Neuronal stem cell (in vitro differentiated cells): ENCODE measurements around the gene PHF21A.
A peak's percentile ranks its signal among the peaks of the same experiment; 100 is the strongest.
"Not testable (repeated sequence)": the region's sequence is repeated elsewhere in the genome, so short reads cannot be mapped to it uniquely, and the experiment has no call there.

Experiments used
- DNase-seq: peaks from one replicate; pipeline ENCODE4 v3.0.0-alpha.2; 2013; ENCODE audit warnings: low spot score
- H2AFZ ChIP-seq: one replicate; pipeline ENCODE4 v1.6.1; 2013; ENCODE audit warnings: mild to moderate bottlenecking, low read length, inconsistent platforms
- H2AK5ac ChIP-seq: 2 replicates; pipeline ENCODE4 v1.6.1; 2013; ENCODE audit warnings: low read depth, mild to moderate bottlenecking, inconsistent platforms, low read length, moderate library complexity, mixed read lengths
- H2BK120ac ChIP-seq: 2 replicates; pipeline ENCODE4 v1.6.1; 2013; ENCODE audit warnings: low read depth, mild to moderate bottlenecking, inconsistent platforms, low read length, moderate library complexity, mixed read lengths
- H2BK12ac ChIP-seq: one replicate; pipeline ENCODE4 v1.6.1; 2013; ENCODE audit warnings: low read length, inconsistent platforms
- H2BK15ac ChIP-seq: 2 replicates; pipeline ENCODE4 v1.6.1; 2013; ENCODE audit warnings: mild to moderate bottlenecking, low read length, inconsistent platforms, mixed read lengths
- H2BK5ac ChIP-seq: one replicate; pipeline ENCODE4 v1.6.1; 2013; ENCODE audit warnings: inconsistent platforms, mild to moderate bottlenecking, low read length, moderate library complexity
- H3K14ac ChIP-seq: one replicate; pipeline ENCODE4 v1.6.1; 2013; ENCODE audit warnings: low read length, inconsistent platforms
- H3K18ac ChIP-seq: 2 replicates; pipeline ENCODE4 v1.6.1; 2013; ENCODE audit warnings: low read length, inconsistent platforms
- H3K23ac ChIP-seq: 2 replicates; pipeline ENCODE4 v1.6.1; 2013; ENCODE audit warnings: low read depth, mild to moderate bottlenecking, mixed read lengths, low read length, inconsistent platforms; ENCODE audit not compliant: poor library complexity
- H3K27ac ChIP-seq: replicated peaks from 3 replicates; pipeline ENCODE4 v1.5.1; 2013; ENCODE audit warnings: low read length, inconsistent platforms
- H3K27me3 ChIP-seq, 3 experiments: 2 replicates each; pipeline ENCODE4 v1.6.1; 2013; ENCODE audit warnings: low read length in 3 of 3, mild to moderate bottlenecking in 2 of 3, inconsistent platforms in 1 of 3, low read depth in 1 of 3, mixed read lengths in 1 of 3, moderate library complexity in 1 of 3; ENCODE audit not compliant: control insufficient read depth in 3 of 3, insufficient read depth in 3 of 3
- H3K36me3 ChIP-seq, 2 donors: replicated peaks in 1 of 2; 2 replicates each; pipeline ENCODE4 v1.6.1; 2013; ENCODE audit warnings: low read length in 2 of 2; ENCODE audit not compliant: control insufficient read depth in 2 of 2, insufficient read depth in 2 of 2
- H3K4ac ChIP-seq: 2 replicates; pipeline ENCODE4 v1.6.1; 2013; ENCODE audit warnings: inconsistent platforms, mild to moderate bottlenecking, low read length, moderate library complexity
- H3K4me1 ChIP-seq, 2 donors: 1 replicate in 1 of 2; 2 replicates in 1 of 2; pipeline ENCODE4 v1.6.1; 2013; ENCODE audit warnings: low read length in 2 of 2, low read depth in 1 of 2; ENCODE audit not compliant: control insufficient read depth in 2 of 2, insufficient read depth in 1 of 2
- H3K4me2 ChIP-seq: one replicate; pipeline ENCODE4 v1.6.1; 2013; ENCODE audit warnings: mild to moderate bottlenecking, low read length, inconsistent platforms; ENCODE audit not compliant: insufficient read depth, poor library complexity, severe bottlenecking
- H3K4me3 ChIP-seq, 2 donors: 2 replicates each; pipeline ENCODE4 v1.5.1; 2013; ENCODE audit warnings: low read length in 2 of 2, mild to moderate bottlenecking in 2 of 2, inconsistent platforms in 1 of 2, moderate library complexity in 1 of 2
- H3K79me1 ChIP-seq: one replicate; pipeline ENCODE4 v1.6.1; 2013; ENCODE audit warnings: low read depth, mild to moderate bottlenecking, inconsistent platforms, low read length, moderate library complexity
- H3K9ac ChIP-seq: one replicate; pipeline ENCODE4 v1.6.1; 2013; ENCODE audit warnings: mild to moderate bottlenecking, low read depth, low read length, inconsistent platforms; ENCODE audit not compliant: poor library complexity
- H3K9me3 ChIP-seq, 2 donors: replicated peaks in 1 of 2; 2 replicates each; pipeline versions ENCODE3 to v1.6.1; 2013; ENCODE audit warnings: low read length in 2 of 2, mild to moderate bottlenecking in 2 of 2, inconsistent platforms in 1 of 2, low read depth in 1 of 2, mixed read lengths in 1 of 2, moderate library complexity in 1 of 2; ENCODE audit not compliant: control insufficient read depth in 2 of 2, insufficient read depth in 1 of 2
- H4K8ac ChIP-seq: one replicate; pipeline ENCODE4 v1.6.1; 2013; ENCODE audit warnings: low read depth, mild to moderate bottlenecking, inconsistent platforms, low read length, moderate library complexity
- H4K91ac ChIP-seq: one replicate; pipeline ENCODE4 v1.6.1; 2013; ENCODE audit warnings: low read length, low read depth, mild to moderate bottlenecking, inconsistent platforms; ENCODE audit not compliant: poor library complexity
- WGBS, 2 donors: extraction: QIAGEN DNeasy Blood & Tissue Kit; methylation state at CpG; one replicate each; pipeline ENCODE4 v1.1.7; 2013; ENCODE audit warnings: missing lambda C conversion rate in 2 of 2, mixed read lengths in 1 of 2; ENCODE audit not compliant: insufficient read length in 2 of 2, insufficient replicate concordance in 1 of 2; ENCODE audit errors: extremely low coverage in 2 of 2; 5-methylcytosine and 5-hydroxymethylcytosine counted together

The PHF21A gene

DNA sequence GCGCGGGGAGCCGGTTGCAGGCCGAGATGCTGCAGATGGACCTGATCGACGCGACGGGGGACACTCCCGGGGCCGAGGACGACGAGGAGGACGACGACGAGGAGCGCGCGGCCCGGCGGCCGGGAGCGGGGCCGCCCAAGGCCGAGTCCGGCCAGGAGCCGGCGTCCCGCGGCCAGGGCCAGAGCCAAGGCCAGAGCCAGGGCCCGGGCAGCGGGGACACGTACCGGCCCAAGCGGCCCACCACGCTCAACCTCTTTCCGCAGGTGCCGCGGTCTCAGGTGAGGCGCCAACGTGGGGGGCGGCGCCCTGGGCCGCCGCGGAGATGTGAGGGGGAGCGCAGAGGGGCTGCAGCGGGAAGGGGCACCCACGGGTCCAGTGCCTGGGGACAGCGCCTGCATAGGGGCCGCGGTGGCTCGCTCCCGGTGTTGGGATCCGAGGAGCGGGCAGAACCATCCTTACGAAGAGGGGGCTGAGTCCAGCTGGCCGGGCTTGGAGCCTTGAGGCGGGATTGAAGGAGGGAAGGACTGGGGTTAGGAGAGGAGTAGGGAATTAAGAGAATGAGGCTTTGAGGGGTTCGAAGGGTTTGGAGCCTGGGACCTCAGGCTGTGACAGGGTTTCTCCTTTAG lies 221.0 kb downstream of the PHF21A start:
- H3K18ac ChIP-seq: peak overlapping the region; percentile 86
- not testable (repeated sequence) for H2BK15ac ChIP-seq, DNase-seq, H3K9me3 ChIP-seq, H2BK120ac ChIP-seq, H3K79me1 ChIP-seq, H4K91ac ChIP-seq, H3K27ac ChIP-seq, H4K8ac ChIP-seq, H3K27me3 ChIP-seq, H3K4ac ChIP-seq, H2BK5ac ChIP-seq
- peak overlapping the region; percentile 87 for H3K4me2 ChIP-seq
- H3K23ac ChIP-seq: peak overlapping the region; percentile 57
- H3K9ac ChIP-seq: peak overlapping the region; percentile 85
- peak overlapping the region; percentile 79 to 84 for H3K4me3 ChIP-seq
- peak overlapping the region; percentile 46 for H2BK12ac ChIP-seq
- H2AK5ac ChIP-seq: peak overlapping the region; percentile 14
- peak overlapping the region; percentile 86 for H3K14ac ChIP-seq
- no CpG with 5 or more reads among the region's 59 CpGs for WGBS, 2 donors
- H3K36me3 ChIP-seq: peaks cover 15 to 31% of the 10 kb centered on the region in 2 donors
- peak overlapping the region; percentile 93 for H2AFZ ChIP-seq
- peaks cover 29 to 43% of the 10 kb centered on the region in 2 donors for H3K4me1 ChIP-seq

DNA sequence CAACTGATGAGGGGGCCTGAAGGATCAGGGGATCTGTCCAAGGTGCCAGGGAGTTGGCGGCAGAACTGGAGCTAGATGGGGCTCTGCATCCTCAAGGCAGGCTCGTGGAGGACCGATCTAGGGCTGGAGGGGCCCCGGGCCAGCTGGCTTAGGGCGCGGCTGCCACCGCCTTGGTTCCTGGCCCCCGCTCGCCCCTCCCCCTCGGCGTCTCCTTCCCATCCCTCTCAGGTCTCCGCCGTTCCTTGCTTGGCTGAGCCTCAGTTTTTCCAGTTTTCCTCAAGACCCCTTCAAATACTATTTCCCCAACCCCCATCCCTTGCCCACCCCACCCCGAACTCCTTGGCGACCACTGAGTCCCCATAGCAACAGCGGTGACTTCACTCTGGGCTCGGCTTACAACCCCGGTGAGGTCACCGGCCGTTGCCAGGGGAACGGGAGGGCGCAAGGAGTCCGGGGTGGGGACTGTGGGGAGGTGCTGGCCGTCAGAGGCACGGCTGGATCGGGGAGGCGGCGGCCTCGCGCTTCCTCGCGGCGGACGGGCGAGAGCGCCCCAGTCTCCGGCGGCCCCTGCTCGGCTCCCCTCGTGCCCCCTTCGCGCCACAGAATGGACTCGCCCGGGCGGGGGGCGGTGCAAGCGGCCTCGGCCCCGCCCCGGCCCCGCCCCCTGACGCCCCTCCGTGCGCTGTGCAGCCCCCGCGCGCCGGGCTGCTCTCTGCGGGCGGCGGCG lies 221.6 kb downstream of the PHF21A start:
- Histone ChIP-seq H2BK120ac (no peak overlapping the region), H3K79me1 (peaks cover 3% of the 10 kb centered on the region), H4K8ac (no peak overlapping the region), H2BK5ac (peak overlapping the region; percentile 10), H3K9me3 (peaks cover 0 to 1% of the 10 kb centered on the region in 2 donors), H2AK5ac (peak overlapping the region; percentile 78), H3K4me1 (peaks cover 29 to 43% of the 10 kb centered on the region in 2 donors), H3K27me3 (peaks cover 0 to 7% (median 4%) of the 10 kb centered on the region in 3 experiments), H2AFZ (peak overlapping the region; percentile 93), H4K91ac (no peak overlapping the region), H3K4ac (no peak overlapping the region), H3K4me2 (peak overlapping the region; percentile 86), H3K9ac (peak overlapping the region; percentile 80), H2BK12ac (no peak overlapping the region), H3K23ac (peak overlapping the region; percentile 76), H3K27ac (peak overlapping the region; percentile 89), H3K14ac (no peak overlapping the region), H3K4me3 (peak overlapping the region; percentile 77 to 79), H2BK15ac (no peak overlapping the region), H3K18ac (peak overlapping the region; percentile 99), H3K36me3 (peaks cover 14 to 24% of the 10 kb centered on the region in 2 donors)
- DNase-seq: peak; percentile 94
- WGBS, 2 donors: no CpG with 5 or more reads among the region's 62 CpGs

DNA sequence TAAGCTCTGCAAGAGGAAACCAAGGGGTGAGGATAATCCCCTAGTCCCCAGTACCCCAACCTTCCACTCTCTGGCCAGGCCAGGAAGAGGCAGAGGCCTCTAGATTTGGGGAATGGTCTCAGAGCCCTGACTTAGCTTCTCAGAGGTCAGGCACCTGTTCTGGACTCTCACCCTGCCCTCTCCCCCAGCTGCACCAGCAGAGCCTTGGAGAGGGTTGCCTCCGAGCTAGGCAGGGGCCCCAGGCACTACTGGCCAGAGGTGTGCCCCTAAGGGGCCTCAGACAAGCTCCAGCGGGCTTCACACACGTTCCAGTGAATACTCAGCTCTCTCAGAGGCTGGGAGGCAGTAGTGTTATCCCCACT lies 222.2 kb downstream of the PHF21A start:
- Histone ChIP-seq H3K4me3 (peak overlapping the region in 1 of 2 donors; percentile 79), H3K9ac (no peak overlapping the region), H3K27ac (peak overlapping the region; percentile 64), H3K23ac (peak overlapping the region; percentile 31), H3K9me3 (peaks cover 0 to 1% of the 10 kb centered on the region in 2 donors), H2BK15ac (peak overlapping the region; percentile 27), H4K91ac (no peak overlapping the region), H2BK12ac (no peak overlapping the region), H3K79me1 (peaks cover 3% of the 10 kb centered on the region), H3K14ac (no peak overlapping the region), H3K4me2 (peak overlapping the region; percentile 86), H3K27me3 (peaks cover 0 to 10% (median 7%) of the 10 kb centered on the region in 3 experiments), H2AK5ac (peak overlapping the region; percentile 78), H2AFZ (peak overlapping the region; percentile 93), H4K8ac (no peak overlapping the region), H2BK5ac (peak overlapping the region; percentile 10), H3K36me3 (peaks cover 10 to 18% of the 10 kb centered on the region in 2 donors), H3K18ac (peak overlapping the region; percentile 62), H3K4ac (no peak overlapping the region), H3K4me1 (peaks cover 32 to 43% of the 10 kb centered on the region in 2 donors), H2BK120ac (no peak overlapping the region)
- no peak for DNase-seq
- WGBS, 2 donors: no CpG with 5 or more reads among the region's 3 CpGs

DNA sequence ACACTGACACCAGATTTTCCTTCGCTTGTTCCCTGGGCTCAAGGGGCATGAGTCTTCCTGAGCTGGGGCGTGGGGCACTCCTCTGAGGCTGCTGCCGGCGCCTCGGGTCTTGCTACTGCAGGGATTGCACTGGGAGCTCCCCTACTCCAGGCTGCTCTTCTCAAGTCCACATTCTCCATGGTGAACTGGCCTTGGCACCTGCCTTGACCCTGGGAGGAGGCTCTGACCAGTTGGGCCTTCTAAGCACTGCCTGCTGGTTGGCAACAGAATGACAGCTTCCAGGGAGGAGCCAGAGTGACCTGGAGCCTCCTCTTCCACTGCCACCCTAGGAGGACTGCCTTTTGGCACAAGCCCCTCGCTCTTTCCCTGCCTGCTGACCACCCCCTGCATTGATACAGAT lies 223.7 kb downstream of the PHF21A start:
- peaks cover 0 to 1% of the 10 kb centered on the region in 2 donors for H3K9me3 ChIP-seq
- no peak overlapping the region for H2BK15ac ChIP-seq
- H3K79me1 ChIP-seq: peaks cover 3% of the 10 kb centered on the region
- H3K23ac ChIP-seq: no peak overlapping the region
- no peak overlapping the region for H2BK12ac ChIP-seq
- H3K4me1 ChIP-seq: peaks cover 33 to 45% of the 10 kb centered on the region in 2 donors
- no peak overlapping the region for H3K27ac ChIP-seq
- H2BK120ac ChIP-seq: no peak overlapping the region
- no peak overlapping the region for H2AFZ ChIP-seq
- no CpG with 5 or more reads among the region's 6 CpGs for WGBS, 2 donors
- H4K91ac ChIP-seq: no peak overlapping the region
- no peak overlapping the region for H3K4me2 ChIP-seq
- no peak overlapping the region for H4K8ac ChIP-seq
- peak overlapping the region; percentile 5 for H3K18ac ChIP-seq
- no peak overlapping the region for H3K9ac ChIP-seq
- no peak overlapping the region for H3K4me3 ChIP-seq
- peak overlapping the region; percentile 22 for H2AK5ac ChIP-seq
- no peak overlapping the region for H3K14ac ChIP-seq
- no peak overlapping the region for H2BK5ac ChIP-seq
- DNase-seq: no peak
- peaks cover 0 to 23% (median 7%) of the 10 kb centered on the region in 3 experiments for H3K27me3 ChIP-seq
- H3K4ac ChIP-seq: no peak overlapping the region
- H3K36me3 ChIP-seq: peaks cover 2 to 4% of the 10 kb centered on the region in 2 donors
